Measurements from ENCODE around the gene DUS2. TPM values are rescaled to one million over a fixed set of nuclear protein-coding genes. Genes with fewer than 3 reads are reported as not detected.

Gene DUS2
- total and polyA plus RNA-seq, 9 of the 15 experiments (the other 6 are each of a cell fraction or from before 2014, with no cell fraction given) = 5.8 to 22.5 (median 20.6) TPM

GRCh38 chr16:68094614-68094934 is 71.5 kb downstream of the DUS2 start:
- DNase-seq (ENCODE audit: extremely low read depth in 1 of 4, low spot score in 3 of 4) (no peak), ATAC-seq (no peak), FAIRE-seq (no peak)
- Histone ChIP-seq H3K4me1 (replicated peaks in 1 of 2; ENCODE audit: control insufficient read depth in 2 of 2, insufficient read depth in 2 of 2, low read length in 2 of 2) (peaks cover 14 to 35% of the 10 kb centered on the region in 2 experiments; a peak in 4 of 5 replicates), H3K79me2 (ENCODE audit: control insufficient read depth, insufficient read depth, low read length) (peaks cover 99% of the 10 kb centered on the region), H3K4me3 (no peak overlapping the region), H3K4me2 (ENCODE audit: insufficient read depth, low read length) (no peak overlapping the region), H2AFZ (ENCODE audit: low read depth, low read length) (no peak overlapping the region), H3K27me3 (ENCODE audit: control insufficient read depth in 2 of 2, insufficient read depth in 2 of 2, low read length in 2 of 2) (no peaks in the 10 kb centered on the region), H3K36me3 (ENCODE audit: control insufficient read depth, insufficient read depth, low read length) (peaks cover 18% of the 10 kb centered on the region), H3K9ac (ENCODE audit: insufficient read depth in 1 of 2, low read depth in 2 of 2, low read length in 2 of 2) (no peak overlapping the region), H4K20me1 (replicated peaks; ENCODE audit: control insufficient read depth, insufficient read depth, low read length) (peaks cover 23% of the 10 kb centered on the region), H3K9me3 (replicated peaks; ENCODE audit: control insufficient read depth, insufficient read depth, low read depth, low read length) (no peaks in the 10 kb centered on the region), H3K9me1 (ENCODE audit: control insufficient read depth, insufficient read depth, low read length) (no peaks in the 10 kb centered on the region), H3K27ac (ENCODE audit: extremely low read depth, low read depth, low read length) (no peak overlapping the region)
- in situ Hi-C loops (cut with MboI) (no loop called here), intact Hi-C loops (cut with micrococcal nuclease) (loop anchor here (2.0 kb wide), 1 partner anchor 134 kb away; no protein-coding TSS in a partner anchor)
- WGBS (ENCODE audit: insufficient coverage, low coverage, missing lambda C conversion rate) = 97% methylated on average over 4 of the region's 4 CpGs
- BruUV-seq (replicated peaks) = no TSS peak
- POLR2A ChIA-PET = interaction anchor here (1.1 to 2.3 kb wide), 2 partner anchors 18 to 122 kb away, joined by 3 to 9 read pairs; no protein-coding TSS in a partner anchor
- CTCF ChIA-PET (ENCODE audit: low intra/inter-chr PET ratio) = interaction anchor here (0.6 to 1.6 kb wide), 3 partner anchors 21 to 155 kb away, joined by 3 to 5 read pairs (median 4); no protein-coding TSS in a partner anchor
- TF ChIP-seq BRD4 (IDR thresholded peaks at IDR 0.05) = no peak
- 0 out of 6 replicates have a peak, but pooled peaks of 1 of the 3 experiments have one; percentile 4 for TF ChIP-seq CTCF (IDR thresholded peaks at IDR 0.05 in 2 of 3, conservative IDR thresholded peaks at IDR 0.05 in 1 of 3; ENCODE audit: insufficient read depth in 2 of 3, low read depth in 1 of 3, low read length in 3 of 3)

- intact Hi-C loops (cut with micrococcal nuclease) (no loop called here), in situ Hi-C loops (cut with MboI) (no loop called here)
- no peak for DNase-seq (ENCODE audit: extremely low read depth in 1 of 4, low spot score in 3 of 4)
- no TSS peak for BruUV-seq (replicated peaks)
- Histone ChIP-seq H3K4me1 (replicated peaks in 1 of 2; ENCODE audit: control insufficient read depth in 2 of 2, insufficient read depth in 2 of 2, low read length in 2 of 2) (peaks cover 14 to 30% of the 10 kb centered on the region in 2 experiments; a peak in 4 of 5 replicates), H3K9me1 (ENCODE audit: control insufficient read depth, insufficient read depth, low read length) (no peaks in the 10 kb centered on the region), H3K27ac (ENCODE audit: extremely low read depth, low read depth, low read length) (no peak overlapping the region), H3K4me2 (ENCODE audit: insufficient read depth, low read length) (no peak overlapping the region), H3K9ac (ENCODE audit: insufficient read depth in 1 of 2, low read depth in 2 of 2, low read length in 2 of 2) (no peak overlapping the region), H3K9me3 (replicated peaks; ENCODE audit: control insufficient read depth, insufficient read depth, low read depth, low read length) (no peaks in the 10 kb centered on the region), H2AFZ (ENCODE audit: low read depth, low read length) (no peak overlapping the region), H3K4me3 (no peak overlapping the region), H3K36me3 (ENCODE audit: control insufficient read depth, insufficient read depth, low read length) (peaks cover 18% of the 10 kb centered on the region), H3K27me3 (ENCODE audit: control insufficient read depth in 2 of 2, insufficient read depth in 2 of 2, low read length in 2 of 2) (no peaks in the 10 kb centered on the region), H4K20me1 (replicated peaks; ENCODE audit: control insufficient read depth, insufficient read depth, low read length) (peaks cover 23% of the 10 kb centered on the region), H3K79me2 (ENCODE audit: control insufficient read depth, insufficient read depth, low read length) (peaks cover 99% of the 10 kb centered on the region)
- no peak for FAIRE-seq
- no peak for ATAC-seq
- ChIA-PET CTCF (ENCODE audit: low intra/inter-chr PET ratio) (no interaction called here), POLR2A (interaction anchor here (1.0 kb wide), 1 partner anchor 11 kb away, joined by 6 read pairs; the partner anchor contains the start of gene NFATC3)
- 85% methylated on average over 2 of the region's 2 CpGs for WGBS (ENCODE audit: insufficient coverage, low coverage, missing lambda C conversion rate)
- TF ChIP-seq SMAD1 (IDR thresholded peaks at IDR 0.05; ENCODE audit: low read depth, low read length, partially characterized antibody) (no peak), USF2 (CRISPR knock-in tag; IDR thresholded peaks at IDR 0.05) (no peak), ASH1L (IDR thresholded peaks at IDR 0.05; ENCODE audit: borderline replicate concordance, low read depth, partially characterized antibody) (no peak), MEF2D (tag; conservative IDR thresholded peaks at IDR 0.05; ENCODE audit: low read depth) (no peak), U2AF2 (optimal IDR thresholded peaks at IDR 0.05; ENCODE audit: low read depth, low read length) (no peak), PTTG1 (tag; IDR thresholded peaks at IDR 0.05; ENCODE audit: low read depth) (no peak), GTF2A2 (tag; IDR thresholded peaks at IDR 0.05) (no peak), TGIF2 (CRISPR knock-in tag; IDR thresholded peaks at IDR 0.05) (no peak), DACH1 (IDR thresholded peaks at IDR 0.05; ENCODE audit: partially characterized antibody) (no peak), ETV6 (IDR thresholded peaks at IDR 0.05; ENCODE audit: borderline replicate concordance in 1 of 2, low read depth in 2 of 2, low read length in 1 of 2) (no peak), ETV6 (CRISPR knock-in tag; IDR thresholded peaks at IDR 0.05; ENCODE audit: borderline replicate concordance) (no peak), IRF2 (CRISPR knock-in tag; IDR thresholded peaks at IDR 0.05) (no peak), NCOR1 (IDR thresholded peaks at IDR 0.05) (no peak)
These were observed 73.4 kb downstream of the DUS2 start for GRCh38 chr16:68096491-68096890.
